Measurements from ENCODE around the gene OR6V1. TPM values are rescaled to one million over a fixed set of nuclear protein-coding genes. Genes with fewer than 3 reads are reported as not detected.

OR6V1 gene
- total RNA-seq, 2 experiments from 2014 or later, result not detected

DNA sequence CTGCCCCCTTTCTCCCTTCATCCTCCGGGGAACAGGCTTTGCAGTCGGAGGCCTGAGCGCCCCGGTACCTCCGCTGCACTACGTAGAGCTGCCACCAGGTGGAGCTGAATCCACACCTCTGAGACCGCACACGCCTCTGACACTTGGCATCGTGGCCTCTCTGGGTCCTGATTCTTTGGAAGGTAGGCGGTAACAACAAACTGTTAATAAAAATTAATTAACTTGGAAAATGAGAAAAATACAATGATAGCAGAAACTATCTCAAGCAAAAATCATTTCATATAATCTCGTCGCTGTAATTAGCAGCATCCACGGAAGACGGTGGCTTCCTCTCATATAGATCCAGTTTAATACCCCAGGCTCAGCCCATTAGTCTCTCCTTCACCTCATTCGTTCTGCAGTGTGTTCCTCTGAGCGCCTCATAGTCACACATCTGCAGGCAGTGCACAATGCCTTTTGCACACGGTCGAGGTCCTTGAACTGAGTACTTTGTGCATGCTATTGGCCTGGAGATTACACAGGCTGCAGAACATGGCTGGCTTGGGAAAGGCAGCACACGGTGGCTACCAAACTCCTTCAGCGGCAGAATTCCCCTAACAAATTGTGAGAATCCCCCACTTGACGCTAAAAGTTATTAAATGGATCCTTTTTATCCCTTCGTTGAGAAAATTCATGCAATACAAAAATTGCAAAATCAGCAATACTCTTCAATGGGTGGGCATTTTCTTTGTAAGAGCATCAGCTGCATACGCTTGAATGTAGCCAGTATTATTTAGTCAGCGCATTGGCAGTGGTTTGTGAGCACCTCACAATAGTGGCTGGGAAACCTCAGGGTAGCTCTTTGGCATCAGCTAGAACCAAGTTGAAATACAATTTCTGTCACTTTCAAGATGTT, 43.9 kb upstream of the OR6V1 start:
- intact Hi-C loops (cut with micrococcal nuclease; ENCODE audit: unreplicated experiment), result loop anchor here (1.0 kb wide), 1 partner anchor 207 kb away; no protein-coding TSS in a partner anchor
- ChIA-PET CTCF (ENCODE audit: unreplicated experiment) (interaction anchor here (0.6 to 2.0 kb wide), 3 partner anchors 173 to 210 kb away, joined by 3 to 15 read pairs (median 3); no protein-coding TSS in a partner anchor), POLR2A (interaction anchor here (0.6 to 1.5 kb wide), 4 partner anchors 8 to 208 kb away, joined by 3 to 5 read pairs (median 4); no protein-coding TSS in a partner anchor)
- Histone ChIP-seq H3K4me3 (ENCODE audit: low read depth, low read length, poor library complexity, severe bottlenecking) (no peak overlapping the region), H3K9me3 (ENCODE audit: low read length) (no peaks in the 10 kb centered on the region), H3K9me2 (ENCODE audit: insufficient read depth, low read length) (no peaks in the 10 kb centered on the region), H3K4me2 (ENCODE audit: low read length) (no peak overlapping the region), H4K20me1 (ENCODE audit: insufficient read depth, low read length) (no peaks in the 10 kb centered on the region), H2AFZ (ENCODE audit: low read length) (no peak overlapping the region), H3K27ac (ENCODE audit: low read depth, low read length, poor library complexity, severe bottlenecking) (no peak overlapping the region), H3K4me1 (ENCODE audit: insufficient read depth, low read length, poor library complexity, severe bottlenecking) (peaks cover 44% of the 10 kb centered on the region), H3K36me3 (ENCODE audit: insufficient read depth, low read length) (no peaks in the 10 kb centered on the region), H3K79me2 (ENCODE audit: insufficient read depth, low read depth, low read length) (no peaks in the 10 kb centered on the region)
- no TSS peak for BruUV-seq (replicated peaks)
- peak; percentile 77 for DNase-seq (ENCODE audit: low spot score)
- TF ChIP-seq, protein P1, sequence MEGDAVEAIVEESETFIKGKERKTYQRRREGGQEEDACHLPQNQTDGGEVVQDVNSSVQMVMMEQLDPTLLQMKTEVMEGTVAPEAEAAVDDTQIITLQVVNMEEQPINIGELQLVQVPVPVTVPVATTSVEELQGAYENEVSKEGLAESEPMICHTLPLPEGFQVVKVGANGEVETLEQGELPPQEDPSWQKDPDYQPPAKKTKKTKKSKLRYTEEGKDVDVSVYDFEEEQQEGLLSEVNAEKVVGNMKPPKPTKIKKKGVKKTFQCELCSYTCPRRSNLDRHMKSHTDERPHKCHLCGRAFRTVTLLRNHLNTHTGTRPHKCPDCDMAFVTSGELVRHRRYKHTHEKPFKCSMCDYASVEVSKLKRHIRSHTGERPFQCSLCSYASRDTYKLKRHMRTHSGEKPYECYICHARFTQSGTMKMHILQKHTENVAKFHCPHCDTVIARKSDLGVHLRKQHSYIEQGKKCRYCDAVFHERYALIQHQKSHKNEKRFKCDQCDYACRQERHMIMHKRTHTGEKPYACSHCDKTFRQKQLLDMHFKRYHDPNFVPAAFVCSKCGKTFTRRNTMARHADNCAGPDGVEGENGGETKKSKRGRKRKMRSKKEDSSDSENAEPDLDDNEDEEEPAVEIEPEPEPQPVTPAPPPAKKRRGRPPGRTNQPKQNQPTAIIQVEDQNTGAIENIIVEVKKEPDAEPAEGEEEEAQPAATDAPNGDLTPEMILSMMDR (conservative IDR thresholded peaks at IDR 0.05; ENCODE audit: low read length), result peak; percentile 99
- no peak for TF ChIP-seq EZH2phosphoT487 (IDR thresholded peaks at IDR 0.05; ENCODE audit: borderline replicate concordance, low read depth, low read length)

DNA sequence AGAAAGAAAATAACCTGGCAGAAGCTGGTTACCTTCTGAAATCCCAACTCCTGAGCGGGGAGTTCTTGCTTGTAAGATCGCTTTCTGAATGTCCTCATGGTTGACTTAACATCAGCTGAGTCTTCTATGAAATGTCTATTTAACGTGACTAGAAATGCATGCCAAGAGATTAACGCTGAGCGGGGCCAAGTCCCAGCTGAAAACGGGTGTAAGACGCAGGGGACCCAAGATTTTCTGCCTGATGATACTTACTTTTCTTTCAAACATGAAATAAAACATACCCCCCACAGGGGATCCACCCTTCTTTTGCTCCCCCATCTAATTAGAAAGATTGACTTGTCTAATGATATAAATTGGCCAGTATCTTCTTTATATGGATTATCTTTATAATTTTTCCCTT, 40.1 kb upstream of the OR6V1 start:
- intact Hi-C loops (cut with micrococcal nuclease; ENCODE audit: unreplicated experiment), result no loop called here
- no peaks in the 10 kb centered on the region for H4K20me1 ChIP-seq (ENCODE audit: insufficient read depth, low read length)
- H3K36me3 ChIP-seq (ENCODE audit: insufficient read depth, low read length), result no peaks in the 10 kb centered on the region
- no TSS peak for BruUV-seq (replicated peaks)
- H3K4me3 ChIP-seq (ENCODE audit: low read depth, low read length, poor library complexity, severe bottlenecking), result no peak overlapping the region
- no peak overlapping the region for H3K4me2 ChIP-seq (ENCODE audit: low read length)
- no peaks in the 10 kb centered on the region for H3K9me3 ChIP-seq (ENCODE audit: low read length)
- ChIA-PET POLR2A (interaction anchor here (0.6 to 0.9 kb wide), 2 partner anchors 59 to 252 kb away, joined by 3 read pairs; no protein-coding TSS in a partner anchor), CTCF (ENCODE audit: unreplicated experiment) (interaction anchor here (0.8 to 2.3 kb wide), 2 partner anchors 203 to 205 kb away, joined by 3 to 10 read pairs; no protein-coding TSS in a partner anchor)
- H3K79me2 ChIP-seq (ENCODE audit: insufficient read depth, low read depth, low read length), result no peaks in the 10 kb centered on the region
- TF ChIP-seq EZH2phosphoT487 (IDR thresholded peaks at IDR 0.05; ENCODE audit: borderline replicate concordance, low read depth, low read length), result no peak
- TF ChIP-seq, protein P1 (conservative IDR thresholded peaks at IDR 0.05; ENCODE audit: low read length), result no peak
- H2AFZ ChIP-seq (ENCODE audit: low read length), result no peak overlapping the region
- peaks cover 70% of the 10 kb centered on the region for H3K4me1 ChIP-seq (ENCODE audit: insufficient read depth, low read length, poor library complexity, severe bottlenecking)
- H3K27ac ChIP-seq (ENCODE audit: low read depth, low read length, poor library complexity, severe bottlenecking), result no peak overlapping the region
- no peak for DNase-seq (ENCODE audit: low spot score)
- H3K9me2 ChIP-seq (ENCODE audit: insufficient read depth, low read length), result no peaks in the 10 kb centered on the region
